K562 (cell line): ENCODE measurements around the gene ETV7.

Experiments
- KLF16 ChIP-seq: IDR thresholded peaks from 2 replicates; pipeline ENCODE4 v1.6.1; 2016; ENCODE audit warnings: antibody characterized with exemption
- RCOR1 ChIP-seq, 2 experiments: IDR thresholded peaks; 2 replicates each; pipeline ENCODE4 v1.6.1; 2012; ENCODE audit warnings: low read depth in 2 of 2, low read length in 2 of 2, borderline replicate concordance in 1 of 2, improper control_type of control experiment in 1 of 2
- SMC3 ChIP-seq: conservative IDR thresholded peaks from 2 replicates; pipeline ENCODE4 v1.6.1; 2011; ENCODE audit warnings: low read depth, low read length, improper control_type of control experiment; ENCODE audit not compliant: insufficient read depth
- TF ChIP-seq, protein P1 (sequence below), 2 experiments: fragments of 450-650 bp in 1 of 2; sonication (generic) in 1 of 2; formaldehyde crosslinking in 1 of 2; IDR thresholded peaks in 1 of 2; conservative IDR thresholded peaks in 1 of 2; 2 replicates each; pipeline versions ENCODE4 v1.6.1 to v1.8.1; 2016 to 2023; ENCODE audit warnings: mild to moderate bottlenecking in 2 of 2, moderate library complexity in 2 of 2, inconsistent platforms in 1 of 2, missing genetic modification reagents in 1 of 2

DNA sequence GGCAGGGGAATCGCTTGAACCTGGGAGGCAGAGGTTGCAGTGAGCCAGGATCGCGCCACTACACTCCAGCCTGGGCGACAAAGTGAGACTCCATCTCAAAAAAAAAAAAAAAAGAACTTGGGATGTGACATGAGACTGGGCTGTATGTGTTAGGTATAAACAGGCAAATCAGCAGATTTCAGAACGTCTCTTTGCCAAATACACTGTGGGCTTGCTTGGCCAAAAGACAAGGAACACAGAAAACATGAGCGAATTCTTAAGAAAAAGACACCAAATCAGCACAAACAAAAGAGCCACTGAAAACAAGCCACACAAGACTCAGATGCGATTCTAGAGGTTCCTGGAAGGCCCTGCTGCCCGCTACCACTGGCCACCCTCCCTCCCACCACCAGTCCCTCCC lies 12.5 kb downstream of the ETV7 start:
- TF ChIP-seq KLF16: no peak
- TF ChIP-seq SMC3: no peak
- no peak for TF ChIP-seq RCOR1 (IDR thresholded peaks at IDR 0.05; ENCODE audit: borderline replicate concordance in 1 of 2, low read depth in 2 of 2, low read length in 2 of 2)
- TF ChIP-seq, protein P1, sequence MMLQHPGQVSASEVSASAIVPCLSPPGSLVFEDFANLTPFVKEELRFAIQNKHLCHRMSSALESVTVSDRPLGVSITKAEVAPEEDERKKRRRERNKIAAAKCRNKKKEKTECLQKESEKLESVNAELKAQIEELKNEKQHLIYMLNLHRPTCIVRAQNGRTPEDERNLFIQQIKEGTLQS (IDR thresholded peaks at IDR 0.05): no peak
- TF ChIP-seq, protein P1 (CRISPR knock-in tag; conservative IDR thresholded peaks at IDR 0.05): no peak
